ENCODE results near the gene TMED10. TPM values are rescaled to one million over a fixed set of nuclear protein-coding genes. Genes with fewer than 3 reads are reported as not detected.

TMED10 gene
- total RNA-seq, 1 experiment from 2014 or later, result 253 TPM

DNA sequence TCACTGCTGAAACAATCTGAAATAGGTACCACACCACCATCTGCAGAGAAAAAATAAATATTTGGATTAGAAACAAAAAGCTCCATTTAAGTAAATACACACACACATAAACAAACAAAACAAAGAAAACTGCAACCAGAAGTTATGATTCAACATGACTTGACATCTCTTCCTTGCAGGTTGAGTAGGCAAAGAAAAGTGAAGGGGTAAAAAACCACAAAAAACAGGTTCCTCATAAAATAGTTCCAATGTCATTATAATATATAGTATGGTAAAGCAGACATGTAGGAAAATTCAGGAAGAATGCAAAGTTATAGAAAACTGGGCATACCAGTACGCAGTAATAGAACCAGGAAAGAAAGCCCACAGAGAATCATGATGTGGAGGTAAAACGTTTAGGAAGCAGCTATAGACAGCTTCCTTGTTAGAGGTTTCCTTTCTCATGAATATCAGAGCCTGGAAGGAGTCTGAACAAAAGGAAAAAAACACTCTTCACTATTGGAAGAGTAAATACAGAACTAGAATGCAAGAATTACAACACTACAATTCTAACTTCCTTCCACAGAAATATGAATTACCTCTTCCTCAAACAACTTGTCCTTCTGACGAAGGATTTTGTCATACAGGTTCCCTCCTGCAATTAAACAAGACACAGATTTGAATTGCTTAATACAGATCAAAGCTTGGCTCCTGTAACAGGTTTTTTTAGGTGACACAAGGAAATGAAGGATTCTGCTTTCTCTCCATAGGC lies 55.7 kb downstream of the TMED10 start:
- Histone ChIP-seq H3K4me1 (ENCODE audit: insufficient read depth, low read length) (peaks cover 38% of the 10 kb centered on the region), H3K9me3 (ENCODE audit: low read length) (no peaks in the 10 kb centered on the region), H3K79me2 (ENCODE audit: low read length) (peaks cover 7% of the 10 kb centered on the region; the same call in 1 of the 2 replicates), H3K9me2 (replicated peaks; ENCODE audit: low read length) (no peaks in the 10 kb centered on the region), H2AFZ (ENCODE audit: low read length) (no peak overlapping the region), H3K9ac (ENCODE audit: low read length) (no peak overlapping the region), H4K20me1 (ENCODE audit: low read length) (no peaks in the 10 kb centered on the region), H3K4me2 (ENCODE audit: low read length) (peak overlapping the region; percentile 27; the same call in 1 of the 2 replicates), H3F3A (ENCODE audit: low read length, unreplicated experiment) (no peaks in the 10 kb centered on the region), H3K36me3 (ENCODE audit: low read depth, low read length) (peaks cover 4% of the 10 kb centered on the region; the same call in 1 of the 2 replicates), H3K27me3 (ENCODE audit: low read length) (no peaks in the 10 kb centered on the region), H3K27ac (ENCODE audit: low read length) (no peak overlapping the region), H3K4me3 (ENCODE audit: low read length) (no peak overlapping the region)
- no TSS peak for BruUV-seq (replicated peaks)
- peak; percentile 65 for DNase-seq
- CTCF ChIA-PET, result no interaction called here
- TF ChIP-seq EZH2 (IDR thresholded peaks at IDR 0.05; ENCODE audit: low read length, unreplicated experiment), result no peak
- no peak for TF ChIP-seq EZH2phosphoT487 (IDR thresholded peaks at IDR 0.05; ENCODE audit: borderline replicate concordance, low read length)
- TF ChIP-seq CTCF (conservative IDR thresholded peaks at IDR 0.05; ENCODE audit: low read depth, low read length), result no peak
- POLR2A ChIA-PET (ENCODE audit: unreplicated experiment), result no interaction called here
- intact Hi-C loops (cut with micrococcal nuclease), result no loop called here
- ATAC-seq, result peak; percentile 27

GRCh38 chr14:75119056-75119455 lies 57.4 kb downstream of the TMED10 start:
- Histone ChIP-seq H3K4me2 (ENCODE audit: low read length) (no peak overlapping the region), H3K9me2 (replicated peaks; ENCODE audit: low read length) (no peaks in the 10 kb centered on the region), H2AFZ (ENCODE audit: low read length) (no peak overlapping the region), H3K9ac (ENCODE audit: low read length) (no peak overlapping the region), H3K9me3 (ENCODE audit: low read length) (no peaks in the 10 kb centered on the region), H4K20me1 (ENCODE audit: low read length) (no peaks in the 10 kb centered on the region), H3K27ac (ENCODE audit: low read length) (no peak overlapping the region), H3K4me3 (ENCODE audit: low read length) (no peak overlapping the region), H3K27me3 (ENCODE audit: low read length) (no peaks in the 10 kb centered on the region), H3K36me3 (ENCODE audit: low read depth, low read length) (peaks cover 4% of the 10 kb centered on the region; the same call in 1 of the 2 replicates), H3K79me2 (ENCODE audit: low read length) (no peaks in the 10 kb centered on the region), H3K4me1 (ENCODE audit: insufficient read depth, low read length) (peaks cover 22% of the 10 kb centered on the region), H3F3A (ENCODE audit: low read length, unreplicated experiment) (no peaks in the 10 kb centered on the region)
- ChIA-PET POLR2A (ENCODE audit: unreplicated experiment) (no interaction called here), CTCF (no interaction called here)
- DNase-seq, result peak; percentile 16
- no peak for ATAC-seq
- no peak for TF ChIP-seq EZH2 (IDR thresholded peaks at IDR 0.05; ENCODE audit: low read length, unreplicated experiment)
- no peak for TF ChIP-seq EZH2phosphoT487 (IDR thresholded peaks at IDR 0.05; ENCODE audit: borderline replicate concordance, low read length)
- no peak for TF ChIP-seq CTCF (conservative IDR thresholded peaks at IDR 0.05; ENCODE audit: low read depth, low read length)
- intact Hi-C loops (cut with micrococcal nuclease), result no loop called here
- BruUV-seq (replicated peaks), result no TSS peak

DNA sequence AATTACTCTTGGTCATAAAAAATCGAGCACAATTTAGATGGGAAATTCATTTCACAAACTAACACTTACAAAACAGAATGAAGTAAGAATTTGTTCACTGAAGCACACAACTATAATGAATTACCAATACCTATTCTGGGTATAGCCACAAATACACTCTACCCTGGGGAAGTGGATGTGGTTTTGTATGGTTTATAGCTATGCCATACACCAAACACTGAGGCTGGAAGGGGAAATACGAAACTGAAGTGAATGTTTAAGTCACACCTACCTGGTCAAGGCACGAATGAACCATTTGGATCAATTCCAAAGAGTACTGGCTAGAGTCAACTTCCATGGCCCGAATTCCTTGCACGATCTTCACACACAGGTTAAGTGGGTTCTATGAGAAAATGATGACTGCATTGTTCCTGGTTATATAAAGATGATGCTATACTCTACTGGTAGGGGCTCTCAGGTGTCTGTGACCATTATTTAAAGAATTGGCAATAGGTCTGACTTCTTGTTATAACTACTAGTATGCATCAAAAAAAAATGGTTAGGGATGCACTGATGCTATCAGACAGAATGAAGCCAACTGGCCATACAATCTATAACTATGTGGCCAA lies 62.4 kb downstream of the TMED10 start:
- Histone ChIP-seq H3K27me3 (ENCODE audit: low read length) (no peaks in the 10 kb centered on the region), H3K4me2 (ENCODE audit: low read length) (no peak overlapping the region), H3K9me2 (replicated peaks; ENCODE audit: low read length) (no peaks in the 10 kb centered on the region), H3K36me3 (ENCODE audit: low read depth, low read length) (peaks cover 13% of the 10 kb centered on the region; the same call in 1 of the 2 replicates), H4K20me1 (ENCODE audit: low read length) (no peaks in the 10 kb centered on the region), H3K4me1 (ENCODE audit: insufficient read depth, low read length) (no peaks in the 10 kb centered on the region), H2AFZ (ENCODE audit: low read length) (no peak overlapping the region), H3K9ac (ENCODE audit: low read length) (no peak overlapping the region), H3K27ac (ENCODE audit: low read length) (no peak overlapping the region), H3K79me2 (ENCODE audit: low read length) (no peaks in the 10 kb centered on the region), H3K9me3 (ENCODE audit: low read length) (no peaks in the 10 kb centered on the region), H3F3A (ENCODE audit: low read length, unreplicated experiment) (no peaks in the 10 kb centered on the region), H3K4me3 (ENCODE audit: low read length) (no peak overlapping the region)
- DNase-seq (no peak), ATAC-seq (no peak)
- BruUV-seq (replicated peaks), result no TSS peak
- no peak for TF ChIP-seq EZH2phosphoT487 (IDR thresholded peaks at IDR 0.05; ENCODE audit: borderline replicate concordance, low read length)
- TF ChIP-seq CTCF (conservative IDR thresholded peaks at IDR 0.05; ENCODE audit: low read depth, low read length), result no peak
- no peak for TF ChIP-seq EZH2 (IDR thresholded peaks at IDR 0.05; ENCODE audit: low read length, unreplicated experiment)
- intact Hi-C loops (cut with micrococcal nuclease), result no loop called here
- ChIA-PET POLR2A (ENCODE audit: unreplicated experiment) (no interaction called here), CTCF (no interaction called here)
